Activated CD4-positive, alpha-beta T cell treated with anti-CD3 and anti-CD28 coated beads for 4 hours (primary cell): Measurements from ENCODE around the gene SMCO2.

Experiments
- DNase-seq, 2 donors: peaks; one replicate each; pipeline ENCODE4 v3.0.0-alpha.2; 2020

SMCO2 gene

DNA sequence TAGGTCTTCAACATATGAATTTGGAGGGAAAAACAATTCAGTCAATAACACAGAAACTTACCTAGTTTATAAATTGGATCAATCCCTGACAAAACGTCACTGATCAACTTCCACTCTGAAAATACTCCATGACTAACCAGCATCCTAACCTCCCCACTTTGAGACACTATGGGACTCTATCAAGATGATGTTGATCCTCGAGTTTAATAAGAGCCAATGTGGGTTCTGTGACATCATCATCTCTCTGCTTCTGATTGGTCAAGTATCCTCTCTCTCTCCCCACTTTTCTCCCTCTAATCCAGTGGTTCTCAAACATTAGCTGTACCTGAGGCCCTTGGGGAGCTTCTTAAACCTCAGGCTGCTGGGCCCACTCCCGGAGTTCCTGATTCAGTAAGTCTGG, at the start of gene SMCO2:
Gene SMCO2, plus strand, starts transcription at position 301 of the 400 bp plus-strand sequence. CDS start 23,896 bp downstream, outside the sequence.
- no peak for DNase-seq

DNA sequence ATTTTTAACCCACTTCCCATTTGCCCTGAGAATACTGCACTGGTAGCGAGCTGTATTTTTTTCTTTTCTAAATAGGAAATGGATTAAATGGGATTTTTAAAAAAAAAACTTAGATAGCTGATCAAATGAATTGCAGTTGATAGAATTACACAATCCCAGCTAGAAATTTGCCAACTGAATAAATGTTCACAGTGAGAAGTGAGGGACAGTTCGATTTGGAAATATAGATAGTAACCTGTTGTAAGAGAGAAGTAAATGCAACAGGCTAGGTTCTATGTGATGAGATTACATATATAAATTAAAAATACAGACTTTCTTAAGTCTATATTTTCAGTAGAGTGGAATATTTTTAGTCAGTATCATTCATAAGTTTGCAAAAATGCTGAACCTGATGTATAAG, 48.1 kb upstream of the SMCO2 start:
- no peak for DNase-seq

DNA sequence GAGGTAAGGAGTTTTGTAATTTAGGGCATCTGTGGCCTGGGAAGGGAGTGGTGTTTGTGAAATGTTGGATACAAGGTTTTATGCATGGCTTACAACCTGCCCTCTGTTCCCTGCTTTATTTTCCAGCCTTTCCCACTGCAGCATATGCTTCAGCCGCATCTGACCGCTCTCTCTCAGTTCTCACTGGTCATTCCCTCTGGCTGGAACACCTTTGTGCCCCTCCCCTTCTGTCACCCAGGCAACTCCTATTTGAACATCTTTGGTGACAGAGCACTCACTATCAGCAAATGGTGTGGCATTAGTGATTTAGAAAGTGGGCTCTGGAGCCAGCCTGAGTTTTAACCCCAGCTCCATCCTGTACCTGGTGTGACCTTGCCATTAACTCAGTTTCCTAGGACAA, 47.5 kb upstream of the SMCO2 start:
- no peak for DNase-seq

DNA sequence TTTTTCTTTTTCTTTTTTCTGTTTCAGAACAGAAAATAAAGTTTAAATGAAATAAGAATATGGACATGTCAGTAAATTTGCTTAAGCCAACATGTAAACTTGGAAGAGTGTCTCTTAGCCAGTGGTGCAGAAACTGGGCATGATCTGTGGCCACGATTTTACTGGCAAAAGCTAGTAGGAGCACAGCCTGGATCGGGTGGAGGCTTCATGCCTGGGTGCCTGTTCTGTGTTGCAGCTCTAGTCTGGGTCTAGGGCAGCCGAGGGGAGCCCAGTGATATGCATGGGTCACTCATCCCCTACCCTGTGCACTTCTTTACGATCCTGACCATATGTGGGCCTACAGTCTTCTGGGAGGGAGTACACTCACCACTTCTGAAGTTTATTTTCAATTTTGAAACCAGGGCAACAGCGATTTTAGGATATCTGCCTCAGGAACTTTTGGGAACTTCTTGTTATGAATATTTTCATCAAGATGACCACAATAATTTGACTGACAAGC, 45.6 kb upstream of the SMCO2 start:
- DNase-seq = no peak

DNA sequence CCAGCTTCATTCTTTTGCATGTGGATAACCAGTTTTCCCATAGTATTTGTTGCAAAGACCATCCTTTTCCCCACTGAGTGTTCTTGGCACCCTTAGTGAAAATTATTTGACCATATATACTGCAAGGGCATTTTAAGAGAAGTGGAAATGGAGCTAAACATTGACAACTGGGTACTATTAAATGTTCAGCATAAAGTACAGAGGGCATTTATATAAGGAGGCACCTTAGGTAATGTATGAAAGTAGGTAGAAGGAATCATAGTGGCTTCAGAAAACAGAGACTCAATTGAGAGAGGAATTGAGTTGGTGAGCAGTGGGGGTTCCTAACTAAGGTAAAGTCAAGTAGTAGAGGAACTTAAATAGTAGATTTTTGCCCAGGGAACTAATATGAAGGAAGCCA, 34.5 kb upstream of the SMCO2 start:
- DNase-seq = no peak

DNA sequence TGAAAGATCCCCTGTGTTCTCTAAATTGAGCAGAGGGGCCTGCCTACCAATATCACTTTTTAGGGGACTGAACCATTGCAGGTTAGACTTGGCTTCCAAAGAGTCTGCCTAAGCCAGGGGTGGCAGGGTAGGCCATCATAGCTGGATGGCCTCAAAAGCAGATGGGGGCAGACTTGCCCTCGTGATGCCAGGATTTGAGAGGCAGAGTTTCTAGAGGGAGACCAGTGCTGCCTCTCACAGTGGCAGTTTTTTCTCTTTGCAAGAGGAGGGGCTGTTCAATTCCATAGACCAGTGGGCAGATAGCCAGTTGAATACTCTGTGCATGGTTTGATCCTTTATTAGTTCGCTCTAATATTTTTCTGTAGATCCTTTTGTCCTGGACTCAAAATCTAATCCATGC, 23.8 kb upstream of the SMCO2 start:
- DNase-seq = no peak

DNA sequence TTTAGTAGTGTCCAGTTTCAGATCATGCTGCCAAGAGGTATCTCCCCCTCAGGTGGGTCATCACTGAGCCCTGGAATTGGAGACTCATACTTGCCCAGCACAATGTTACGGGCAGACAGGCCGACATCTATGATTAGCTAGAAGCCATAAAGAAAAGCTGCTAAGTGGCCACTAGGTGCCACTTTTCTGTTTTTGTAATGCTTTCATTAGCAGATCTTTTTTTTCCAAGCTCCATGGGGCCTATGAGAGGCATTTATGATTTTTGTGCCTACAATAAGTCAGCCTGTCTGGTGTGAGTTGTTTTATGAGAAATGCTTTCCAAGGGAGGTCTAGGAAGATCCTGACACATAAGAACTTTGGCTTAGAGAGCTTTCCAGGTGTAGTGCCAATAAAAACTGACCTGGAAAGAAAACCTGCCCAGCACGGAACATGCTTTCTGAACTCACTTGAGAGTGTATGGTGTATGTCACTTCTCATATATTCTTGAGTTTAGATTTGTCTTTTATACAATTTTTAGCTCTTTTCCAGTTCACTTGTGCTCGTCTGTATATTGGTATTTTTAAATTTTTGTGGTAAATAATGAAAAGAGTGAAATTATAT, 21.8 kb upstream of the SMCO2 start:
- DNase-seq = no peak

DNA sequence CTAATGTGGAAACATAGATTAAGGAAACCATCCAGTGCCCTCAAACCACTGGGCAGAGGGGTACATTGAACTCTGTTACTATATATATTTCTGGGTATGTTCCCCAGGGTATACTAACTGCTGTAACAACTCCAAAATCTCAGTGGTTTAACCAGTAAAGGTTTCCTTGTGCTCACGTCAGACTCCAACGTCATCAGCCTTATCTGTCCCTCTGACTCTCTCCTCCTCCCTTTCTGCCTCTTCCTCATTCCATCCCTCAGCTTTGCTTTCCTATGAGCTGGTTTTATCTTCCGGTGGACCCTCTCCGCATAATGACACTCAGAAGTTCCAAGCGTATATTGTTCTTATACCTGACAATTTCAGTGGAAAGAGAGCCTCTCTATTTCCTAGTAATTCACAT, 21.2 kb upstream of the SMCO2 start:
- no peak for DNase-seq

DNA sequence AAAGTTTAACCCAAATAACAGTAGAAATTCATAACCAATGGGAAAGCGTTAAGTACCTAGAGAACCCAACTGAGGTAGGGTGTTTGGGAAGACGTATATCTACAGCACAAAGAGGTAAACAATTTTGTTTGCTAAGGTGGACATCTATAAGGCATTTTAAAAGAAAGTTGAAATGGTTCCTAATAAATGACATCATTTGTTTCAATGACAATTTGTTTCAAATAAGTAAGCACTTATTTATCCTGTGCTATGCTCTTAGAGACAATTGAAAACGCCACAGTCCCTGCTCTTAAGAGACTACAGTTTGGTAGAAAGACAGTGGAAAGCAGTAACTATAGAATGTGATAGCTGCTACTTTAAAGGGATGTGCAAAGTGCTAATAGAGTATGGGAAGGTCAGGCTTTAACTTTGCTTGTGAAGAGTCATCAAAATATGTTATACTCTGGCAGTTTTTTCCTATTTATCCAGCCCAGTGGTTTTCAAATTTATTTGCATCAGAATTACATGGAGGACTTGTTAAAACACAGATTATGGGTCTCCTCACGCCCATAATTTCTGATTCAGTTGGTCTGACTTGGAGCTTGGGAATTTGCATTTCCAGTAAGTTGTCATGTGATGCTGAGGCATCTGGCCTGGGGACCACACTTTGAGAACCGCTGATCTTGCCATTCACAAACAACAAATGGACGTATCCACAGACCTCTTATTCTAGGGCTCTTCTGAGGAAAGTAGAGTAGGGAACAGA, 19.6 kb upstream of the SMCO2 start:
- DNase-seq = no peak

DNA sequence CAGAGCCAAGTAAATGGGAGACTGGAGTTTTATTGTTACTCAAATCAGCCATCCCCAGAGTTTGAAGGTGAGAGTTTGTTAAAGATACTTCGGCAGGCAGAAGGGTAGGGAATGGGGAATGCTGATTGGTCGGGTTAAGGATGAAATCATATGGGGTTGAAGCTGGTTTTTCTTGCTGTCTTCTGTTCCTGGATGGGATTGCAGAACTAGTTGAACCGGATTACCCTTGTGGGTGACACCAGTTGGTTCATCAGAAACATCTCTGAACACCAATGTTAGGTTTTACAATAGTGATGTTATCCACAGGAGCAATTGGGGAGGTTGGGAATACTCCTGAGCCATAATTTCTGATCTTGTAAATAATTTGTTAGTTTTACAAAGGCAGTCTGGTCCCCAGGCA, 18.7 kb upstream of the SMCO2 start:
- DNase-seq = no peak

DNA sequence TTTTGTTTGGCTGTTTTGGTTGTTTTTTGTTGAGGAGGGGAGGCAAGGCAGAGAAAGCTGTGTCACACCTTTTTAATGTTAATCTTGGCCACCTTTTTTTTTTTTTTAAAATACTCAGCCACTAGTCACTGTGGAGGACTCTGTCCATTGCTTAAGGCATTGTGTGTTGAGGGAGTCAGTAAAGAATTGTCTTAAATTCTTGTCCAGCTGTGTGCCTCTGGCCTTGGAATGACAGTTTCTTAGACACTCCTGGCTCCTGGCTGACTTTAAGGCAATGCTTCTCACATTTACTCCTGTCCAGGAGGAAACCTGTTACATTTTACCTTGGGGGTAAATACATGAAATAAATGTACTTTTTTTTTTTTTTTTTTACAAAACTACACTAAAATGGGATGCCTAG, 18.1 kb upstream of the SMCO2 start:
- no peak for DNase-seq

DNA sequence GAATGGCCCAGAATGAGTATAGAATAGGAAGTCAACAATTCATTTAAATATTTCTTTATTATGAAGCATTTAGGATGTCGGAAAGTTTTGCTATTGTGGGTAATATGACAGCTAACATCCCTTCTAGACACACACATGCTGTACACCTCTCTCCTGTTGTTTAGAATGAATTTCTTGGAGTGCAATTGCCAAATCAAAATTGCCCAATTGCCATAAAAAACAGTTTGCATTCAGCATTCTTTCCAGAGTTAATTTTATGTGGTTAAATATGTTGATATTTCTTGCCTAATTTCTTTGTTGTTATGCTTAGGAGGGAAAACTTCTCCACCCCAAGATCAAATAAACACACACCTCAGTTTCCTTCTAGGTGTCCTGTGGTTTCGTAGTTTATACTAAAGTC, 16.9 kb upstream of the SMCO2 start:
- DNase-seq = no peak

DNA sequence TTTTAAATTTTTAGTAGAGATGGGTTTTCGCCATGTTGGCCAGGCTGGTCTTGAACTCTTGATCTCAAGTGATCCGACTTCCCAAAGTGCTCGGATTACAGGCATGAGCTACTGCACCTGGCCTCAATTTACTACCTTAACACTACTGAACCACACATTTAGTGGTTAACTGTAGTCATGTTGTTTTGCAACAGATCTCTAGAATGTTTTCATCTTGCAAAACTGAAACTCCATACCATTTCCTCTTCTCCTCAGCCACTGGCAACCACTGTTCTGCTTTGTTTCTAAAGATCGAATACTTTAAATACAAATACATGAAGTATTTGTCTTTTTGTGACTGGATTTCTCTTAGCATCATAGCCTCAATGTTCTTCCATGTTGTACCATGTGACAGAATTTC, 15.4 kb upstream of the SMCO2 start:
- no peak for DNase-seq

DNA sequence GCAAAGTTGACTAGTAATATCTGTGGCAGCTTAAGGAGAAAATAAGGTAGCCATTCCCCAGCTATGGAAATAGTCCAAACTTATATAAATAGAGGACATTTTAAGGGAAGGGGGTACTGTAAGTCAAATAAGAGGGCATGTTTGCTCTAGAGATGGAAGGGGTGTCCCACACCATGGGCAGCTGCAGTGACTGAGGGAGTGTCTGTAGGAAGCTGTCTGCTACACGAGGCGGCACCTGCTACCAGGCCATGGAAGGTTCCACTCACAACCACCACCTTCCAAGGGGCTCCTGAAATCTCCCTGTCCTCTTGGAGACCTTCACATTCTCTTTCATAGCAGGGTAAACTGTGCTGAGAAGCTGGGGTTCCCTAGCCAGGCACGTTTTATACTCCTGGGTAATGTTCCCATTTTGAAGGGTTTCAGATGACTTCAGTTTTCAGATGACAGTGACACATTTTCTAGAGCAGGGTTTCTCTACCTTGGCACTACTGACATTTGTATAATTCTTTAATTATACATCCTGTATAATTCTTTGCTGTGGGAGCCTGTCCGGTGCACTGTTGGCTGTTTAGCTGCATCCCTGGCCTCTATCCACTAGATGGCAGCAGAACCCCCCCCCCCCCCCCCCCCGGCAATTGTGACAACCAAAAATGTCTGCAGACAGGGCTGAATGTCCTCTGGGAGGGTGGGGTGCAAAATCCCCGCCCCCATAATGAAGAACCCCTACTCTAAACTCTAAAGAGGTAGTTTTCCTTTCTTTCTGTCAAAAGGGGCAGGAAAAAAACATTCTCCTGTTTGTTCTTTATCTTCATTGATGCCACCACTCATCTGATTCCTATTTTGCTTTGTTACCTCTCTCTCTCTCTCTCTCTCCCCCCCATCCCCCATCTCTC, 11.6 kb upstream of the SMCO2 start:
- peak in 1 of 2 donors; percentile 5 for DNase-seq

DNA sequence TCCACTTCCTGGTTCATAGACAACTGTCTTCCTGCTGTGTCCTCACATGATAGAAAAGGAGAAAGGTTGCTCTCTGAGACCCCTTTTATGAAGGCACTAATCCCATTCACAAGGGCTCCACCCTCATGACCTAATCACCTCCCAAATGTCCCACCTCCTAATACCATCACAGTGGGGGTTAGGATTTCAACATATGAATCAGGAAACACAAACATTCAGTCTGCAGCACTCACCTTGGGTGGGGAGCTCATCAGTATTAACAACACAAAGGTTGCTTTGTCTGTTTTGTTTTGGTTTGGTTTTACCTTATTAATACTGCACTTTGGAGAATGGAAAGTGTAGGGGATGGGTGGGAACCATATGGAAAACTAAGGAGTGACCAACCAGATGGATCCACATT, 10.5 kb upstream of the SMCO2 start:
- no peak for DNase-seq

DNA sequence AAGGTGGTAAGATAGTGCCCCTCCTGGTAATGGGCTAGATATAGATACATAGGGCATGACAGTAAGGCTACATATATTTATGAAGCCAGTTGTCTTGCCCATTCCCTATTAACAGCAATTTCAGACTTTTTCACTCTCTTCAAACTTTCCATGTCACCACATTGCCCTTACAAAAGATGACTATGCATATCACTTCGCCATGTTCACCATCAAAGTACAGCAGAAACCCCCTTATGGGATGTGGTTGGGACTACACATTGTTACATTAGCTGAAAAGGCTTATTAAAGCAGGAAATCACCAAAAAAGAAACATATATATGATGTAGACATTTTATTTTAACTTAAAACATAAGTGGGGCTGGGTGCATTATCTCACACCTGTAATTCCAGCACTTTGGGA, 9.8 kb upstream of the SMCO2 start:
- no peak for DNase-seq

DNA sequence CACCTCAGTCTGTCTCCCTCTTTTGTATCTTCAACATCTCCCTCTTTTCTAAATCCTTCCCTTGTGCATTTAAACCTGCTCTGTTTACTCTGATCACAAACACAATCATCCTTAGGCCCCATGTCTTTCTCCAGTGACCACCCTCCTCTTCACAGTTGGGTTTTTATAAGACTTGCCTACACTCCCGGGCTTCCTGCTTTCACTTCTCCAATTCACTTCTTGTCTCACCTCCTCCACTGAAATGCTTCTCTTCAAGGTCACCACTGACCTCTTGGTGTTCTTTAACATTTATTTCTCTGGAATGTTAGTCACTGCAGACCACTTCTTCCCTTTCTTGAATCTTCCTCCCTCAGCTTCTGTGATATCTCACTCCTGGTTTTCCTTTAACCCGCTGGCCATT, 8.7 kb upstream of the SMCO2 start:
- DNase-seq = no peak

DNA sequence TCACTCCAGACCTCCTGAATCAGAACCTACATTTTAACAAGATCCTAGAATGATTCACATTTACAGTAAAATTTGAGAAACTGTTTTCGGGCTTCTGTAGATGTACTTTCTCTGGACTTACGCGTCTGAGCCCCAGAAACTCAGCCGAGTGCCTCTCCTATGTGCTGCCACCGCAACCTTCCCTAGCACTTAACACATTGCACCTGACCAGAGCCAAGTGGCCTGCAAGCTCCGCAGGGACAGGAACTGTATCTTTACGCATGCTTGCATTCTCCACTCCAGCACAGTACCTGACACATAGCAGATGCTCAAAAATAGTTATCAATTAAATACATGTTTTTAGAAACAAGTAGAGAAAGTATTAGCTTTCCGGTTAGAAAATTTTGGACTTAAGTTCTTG, 1.2 kb downstream of the SMCO2 start:
- no peak for DNase-seq

DNA sequence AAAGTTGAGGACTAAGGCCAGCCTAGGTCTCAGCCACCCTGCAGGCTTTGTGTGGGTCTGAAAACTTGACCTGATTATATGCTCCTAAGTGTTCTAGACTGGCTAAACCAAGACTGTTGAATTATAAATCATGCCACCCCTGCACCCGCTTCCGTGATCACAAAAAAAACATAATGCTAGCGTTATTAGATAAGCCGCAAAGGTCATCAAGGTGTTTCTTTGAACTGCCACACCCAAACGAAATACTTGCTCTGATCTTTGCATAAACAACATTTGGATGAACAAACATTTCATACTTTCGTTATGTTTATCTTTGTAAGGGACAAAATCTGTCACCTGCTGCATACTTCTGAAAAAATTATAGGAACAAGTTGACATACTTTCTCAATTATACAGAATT, 2.5 kb downstream of the SMCO2 start:
- DNase-seq = no peak

DNA sequence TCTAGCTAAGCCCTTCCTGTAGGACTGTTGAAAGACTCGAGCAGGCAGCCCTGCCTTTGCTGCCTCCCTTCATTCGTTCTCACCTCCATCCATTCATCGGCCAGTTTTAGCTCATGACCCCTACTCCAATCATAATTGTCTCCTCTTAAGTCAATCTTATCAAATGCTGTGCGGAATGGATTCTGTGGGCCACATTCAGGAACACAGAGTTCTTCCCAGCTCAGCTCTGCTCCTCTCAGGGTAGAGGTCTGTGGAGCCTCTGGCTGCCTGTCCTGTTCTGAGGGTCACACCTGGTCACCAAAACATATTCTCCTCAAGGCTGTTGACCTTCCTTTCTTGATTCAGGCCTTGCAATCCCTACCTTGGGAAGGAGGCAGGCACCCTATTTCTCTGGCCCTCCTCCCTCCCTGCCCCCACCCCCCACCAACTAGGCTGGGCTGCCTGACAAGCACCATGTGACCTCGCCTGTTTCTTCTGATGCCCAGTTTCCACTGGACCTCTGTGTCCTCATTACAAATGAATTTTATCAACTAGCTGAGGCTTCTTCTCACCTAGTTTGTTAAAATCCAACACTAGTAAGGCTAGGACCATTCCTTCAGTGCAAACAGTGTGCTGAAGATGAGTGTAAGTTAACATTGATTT, 3.5 kb downstream of the SMCO2 start:
- DNase-seq = no peak

DNA sequence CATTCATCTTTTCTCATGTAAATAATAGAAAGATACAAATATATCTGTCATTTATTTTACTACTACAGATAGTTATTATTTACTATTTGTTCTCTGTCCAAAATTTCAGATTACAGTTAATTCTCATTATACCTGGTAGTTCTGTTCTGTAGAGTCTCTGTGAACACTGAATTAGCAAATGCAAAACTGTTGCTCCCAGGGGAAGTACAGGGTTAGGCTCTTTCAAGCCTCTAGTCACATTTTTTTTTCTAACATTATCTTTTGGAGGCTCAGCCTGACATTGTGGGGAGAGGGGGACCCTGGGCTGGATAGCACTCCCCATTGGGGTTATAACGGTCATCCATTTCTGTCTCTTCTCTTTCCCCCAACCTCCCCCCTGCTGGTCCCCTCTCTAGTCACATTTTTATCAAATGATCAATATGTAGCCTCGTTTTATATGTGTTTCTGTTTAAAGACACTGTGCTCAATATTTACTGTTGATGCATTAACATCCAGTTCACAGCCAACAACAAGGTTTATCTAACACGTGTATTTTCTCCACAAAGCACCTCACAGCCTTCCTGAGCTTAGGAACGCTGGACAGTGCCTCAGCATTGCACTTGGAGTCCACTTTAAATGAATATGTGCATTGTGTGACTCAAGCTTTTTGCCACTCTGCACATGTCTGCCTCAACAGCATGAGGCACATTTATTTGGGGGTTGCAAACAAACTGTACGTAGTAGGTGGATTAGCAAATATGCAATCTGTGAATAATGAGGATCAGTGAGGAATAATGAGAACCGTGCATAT, 4.7 kb downstream of the SMCO2 start:
- DNase-seq = no peak

DNA sequence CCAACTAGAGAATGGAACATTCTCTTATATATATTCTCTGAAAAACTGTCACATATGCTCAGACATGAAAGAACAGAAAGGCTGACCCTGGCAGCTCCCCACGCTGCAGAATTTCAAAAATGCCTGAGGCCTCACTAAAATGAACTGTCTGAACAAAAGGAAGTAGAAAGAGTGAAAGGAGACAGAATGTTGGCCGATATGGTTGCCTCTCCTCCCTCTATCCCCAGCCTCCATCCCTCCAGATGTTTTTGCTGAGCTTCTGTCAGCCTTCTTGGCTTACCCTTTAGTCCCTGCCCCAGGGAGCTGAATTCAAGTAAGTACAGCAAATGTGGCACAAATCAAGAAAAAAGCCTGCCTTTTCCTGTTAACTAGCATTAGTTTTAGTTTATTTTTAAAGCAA, 6.9 kb downstream of the SMCO2 start:
- DNase-seq = no peak
